NCI-H2227 (cell line): ENCODE data around the gene TMTC2.
A peak's percentile ranks its signal among the peaks of the same experiment; 100 is the strongest.
"Not testable (repeated sequence)": the region's sequence is repeated elsewhere in the genome, so short reads cannot be mapped to it uniquely, and the experiment has no call there.

ENCODE experiments used
- DNase-seq: peaks from one replicate; lab custom pipeline; 2025; ENCODE audit not compliant: unreplicated experiment; lab: John Stamatoyannopoulos, UW

Gene TMTC2

DNA sequence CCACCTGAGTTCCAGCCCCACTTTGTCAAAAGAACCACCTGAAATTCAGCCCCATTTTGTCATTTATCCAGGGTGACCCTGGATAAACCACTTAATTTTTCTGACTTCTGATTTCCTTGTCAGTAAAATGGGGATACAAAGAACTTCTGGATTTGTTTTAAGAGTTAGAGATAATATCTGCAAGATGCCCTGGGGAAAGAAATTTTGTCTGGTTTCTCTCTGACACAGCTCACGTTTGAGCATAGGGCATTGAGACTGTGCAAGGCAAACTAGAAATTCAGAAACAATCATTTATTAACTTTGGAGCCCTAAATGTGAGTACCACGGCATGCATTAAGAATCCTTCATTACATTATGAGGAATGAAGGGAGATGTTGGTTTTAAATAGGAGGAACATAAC, 37.2 kb downstream of the TMTC2 start:
- DNase-seq = no peak

DNA sequence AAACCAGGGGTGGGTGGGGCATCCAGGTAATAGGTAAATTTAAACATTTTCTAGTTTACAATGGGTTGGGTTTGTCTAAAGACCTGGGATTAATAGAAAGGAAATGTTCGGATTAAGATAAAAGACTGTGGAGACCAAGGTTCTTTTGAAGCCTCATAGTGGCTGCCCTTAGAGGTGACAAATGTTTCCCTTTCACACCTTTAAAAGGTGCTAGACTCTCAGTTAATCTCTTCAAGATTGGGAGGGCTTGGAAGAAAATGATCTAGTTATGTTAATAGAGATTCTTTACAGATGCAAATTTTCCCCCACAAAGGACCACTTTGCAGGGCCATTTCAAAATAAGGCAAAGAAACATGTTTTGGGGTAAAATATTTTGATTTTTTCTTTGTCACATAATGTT, 39.0 kb downstream of the TMTC2 start:
- DNase-seq = no peak

DNA sequence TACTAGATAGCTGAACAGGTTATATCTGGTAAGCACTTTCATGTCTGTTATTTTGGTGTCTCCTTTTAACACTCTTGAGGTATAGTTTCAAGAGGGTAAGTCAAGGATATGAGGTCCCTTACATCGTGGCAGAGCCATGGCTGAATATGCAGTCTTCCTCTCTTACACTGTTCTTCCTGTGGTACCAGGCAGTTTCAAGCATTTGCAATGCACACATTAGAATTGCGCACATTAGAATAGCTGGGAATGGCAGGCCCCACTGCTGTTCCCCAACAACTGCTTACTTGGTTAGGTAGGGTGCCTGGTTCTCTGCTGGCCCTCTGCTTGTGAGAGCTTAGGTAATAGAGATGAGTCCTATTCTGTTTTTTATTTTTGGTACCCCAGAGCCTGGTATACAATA, 41.2 kb downstream of the TMTC2 start:
- no peak for DNase-seq

DNA sequence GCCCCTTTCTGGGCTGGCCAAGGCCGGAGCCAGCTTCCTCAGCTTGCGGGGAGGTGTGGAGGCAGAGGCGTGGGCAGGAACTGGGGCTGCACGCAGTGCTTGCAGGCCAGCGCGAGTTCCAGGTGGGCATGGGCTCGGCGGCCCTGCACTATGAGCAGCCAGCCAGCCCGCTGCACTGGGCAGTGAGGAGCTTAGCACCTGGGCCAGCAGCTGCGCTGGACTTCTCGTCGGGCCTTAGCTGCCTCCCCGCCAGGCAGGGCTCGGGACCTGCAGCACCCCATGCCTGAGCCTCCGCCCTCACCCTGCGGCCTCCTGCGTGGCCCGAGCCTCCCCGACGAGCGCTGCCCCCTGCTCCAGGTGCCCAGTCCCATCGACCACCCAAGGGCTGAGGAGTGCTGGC, 42.0 kb downstream of the TMTC2 start:
- no peak for DNase-seq

DNA sequence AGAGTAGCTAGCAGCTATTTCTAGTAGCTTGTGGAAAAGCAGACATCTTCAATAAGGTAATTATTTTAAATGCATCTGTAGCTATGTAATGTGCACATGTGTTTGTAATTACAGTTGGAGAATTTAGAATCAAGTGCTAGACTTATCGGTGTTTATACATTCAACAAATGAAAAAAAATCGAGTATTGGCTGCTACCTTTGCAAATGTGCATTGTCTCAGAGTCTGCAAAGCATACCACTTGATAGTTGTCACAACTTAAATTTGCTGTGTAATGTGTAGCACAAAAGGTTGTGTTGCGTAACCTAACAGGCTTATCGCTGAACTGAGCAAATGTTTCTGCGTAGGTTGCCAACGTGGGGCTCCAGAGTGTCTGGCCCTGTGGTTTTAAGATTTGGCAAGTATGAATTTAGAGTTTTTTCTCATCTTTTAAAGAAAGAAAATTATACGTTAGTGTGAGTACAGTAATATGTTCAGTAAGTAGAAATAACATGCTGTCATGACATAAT, 44.3 kb downstream of the TMTC2 start:
- DNase-seq = peak; percentile 80

DNA sequence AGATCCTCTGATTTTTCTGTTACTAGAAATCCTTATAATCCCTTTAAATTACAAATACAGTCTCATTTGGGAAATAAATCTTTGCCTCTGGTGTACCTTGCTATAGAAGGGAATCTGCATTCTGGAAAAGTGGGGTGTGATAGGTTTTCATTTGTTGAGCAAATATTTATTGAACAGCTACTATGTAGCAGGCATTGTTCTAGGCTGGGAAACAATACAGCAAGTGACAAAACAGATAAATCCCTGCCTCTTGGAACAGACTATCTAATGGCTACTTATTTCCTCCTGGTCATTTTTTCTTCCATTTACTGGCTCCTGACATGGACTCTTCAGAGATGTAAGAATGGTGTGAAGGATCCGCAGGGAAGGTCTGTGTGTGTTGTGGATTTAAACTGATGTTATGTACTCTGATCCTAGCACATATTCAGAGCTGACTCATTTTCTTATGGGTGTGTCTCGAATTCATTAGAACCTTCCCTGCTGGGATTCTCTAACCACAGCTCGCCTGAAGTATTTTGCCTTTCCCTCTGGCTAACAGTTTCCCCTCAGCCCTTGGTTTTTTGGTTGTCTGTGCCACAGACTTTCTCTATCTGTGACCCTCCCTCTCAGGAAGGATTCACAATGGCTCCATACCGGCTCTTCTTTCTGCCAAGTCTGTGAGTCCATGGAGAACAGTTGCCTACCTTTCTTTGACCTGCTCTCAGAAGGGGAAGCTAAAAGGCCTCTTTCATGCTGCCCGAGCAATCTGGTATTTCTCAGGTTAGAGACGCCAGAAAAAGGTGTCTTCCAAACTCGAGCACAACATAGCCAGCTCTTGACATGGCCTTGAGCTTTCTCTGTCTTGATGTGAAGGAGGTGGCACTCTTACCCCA, 53.7 kb downstream of the TMTC2 start:
- DNase-seq = no peak

DNA sequence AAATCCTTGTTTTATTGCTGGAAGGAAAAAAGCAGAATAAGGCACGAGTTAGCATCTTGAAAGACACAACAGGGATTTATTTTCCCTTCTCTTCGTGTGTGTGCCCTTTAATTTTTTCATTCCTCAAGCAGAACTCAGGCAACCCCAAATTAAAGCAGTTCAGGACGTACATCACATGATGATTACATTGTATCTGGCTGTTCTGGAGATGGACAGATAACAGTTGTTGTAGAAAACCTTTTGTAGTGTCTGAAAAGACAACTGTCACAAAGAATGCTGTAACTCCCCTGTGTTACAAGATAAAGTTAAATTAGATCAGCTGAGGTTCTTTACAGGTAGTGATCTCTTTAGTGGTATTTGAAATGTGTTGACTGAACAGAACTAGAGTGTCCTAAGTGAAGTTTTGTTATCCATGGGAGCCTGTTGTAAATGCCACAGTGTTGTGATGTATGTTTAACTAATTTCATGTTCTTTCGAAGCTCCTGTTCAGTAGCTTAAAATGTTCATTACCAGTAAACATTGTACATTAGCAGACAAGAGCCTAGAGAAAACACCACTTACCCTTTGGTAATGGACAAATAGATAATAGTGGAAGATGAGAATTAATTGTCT, 58.5 kb downstream of the TMTC2 start:
- DNase-seq = peak; percentile 15

DNA sequence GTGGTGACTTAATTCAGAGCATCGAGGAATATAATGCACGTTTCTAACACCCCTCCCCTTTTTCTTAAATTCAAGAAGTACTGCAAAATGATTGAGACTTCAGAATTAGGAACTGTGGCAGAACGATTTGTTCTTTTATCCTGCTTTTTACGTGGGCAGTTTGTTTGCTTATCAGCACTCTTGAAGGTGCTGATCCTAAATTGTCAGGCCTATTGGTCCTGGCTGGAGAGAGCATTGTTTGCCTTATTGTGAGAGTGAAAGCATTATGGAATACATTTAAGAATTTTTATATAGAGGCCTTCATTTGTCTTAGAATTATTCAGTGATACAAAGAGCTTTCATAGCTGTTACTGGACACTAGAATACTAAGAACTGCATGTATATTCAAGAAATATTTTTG, 59.1 kb downstream of the TMTC2 start:
- no peak for DNase-seq

DNA sequence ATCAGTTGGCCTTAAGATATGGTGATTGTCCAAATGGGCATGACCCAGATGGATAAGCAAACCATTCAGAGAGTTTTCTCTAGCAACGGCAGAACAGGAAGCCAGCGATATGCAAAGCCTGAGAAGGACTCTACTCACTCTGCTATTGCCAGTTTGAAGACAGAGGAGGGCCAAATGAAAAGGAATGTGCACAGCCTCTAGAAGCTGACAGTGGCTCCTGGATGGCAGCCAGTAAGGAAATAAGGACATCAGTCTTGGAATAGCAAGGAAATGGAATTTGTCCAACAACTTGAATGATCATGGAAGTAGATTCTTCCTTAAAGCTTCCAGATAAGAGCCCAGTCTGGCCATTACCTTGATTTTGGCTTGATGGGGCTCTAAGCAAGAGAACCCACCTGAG, 60.0 kb downstream of the TMTC2 start:
- no peak for DNase-seq

DNA sequence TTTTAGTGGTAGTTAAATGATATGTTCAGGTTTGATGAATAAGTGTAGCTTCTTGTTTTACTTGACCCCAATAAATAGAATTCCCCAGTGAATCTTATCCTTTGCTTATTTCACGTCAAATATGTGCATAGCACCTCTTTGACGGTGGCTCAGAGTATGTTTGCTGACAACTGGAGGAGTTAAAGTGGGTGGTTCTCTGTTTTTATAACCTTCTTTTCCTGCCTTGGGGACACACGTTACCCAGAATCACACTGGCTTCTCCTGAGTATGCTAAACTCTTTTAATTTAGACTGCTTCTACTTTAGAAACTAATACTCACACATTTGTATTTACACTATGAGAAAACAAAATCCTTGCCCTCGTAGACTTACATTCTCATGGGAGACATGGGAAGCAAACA, 62.3 kb downstream of the TMTC2 start:
- no peak for DNase-seq

DNA sequence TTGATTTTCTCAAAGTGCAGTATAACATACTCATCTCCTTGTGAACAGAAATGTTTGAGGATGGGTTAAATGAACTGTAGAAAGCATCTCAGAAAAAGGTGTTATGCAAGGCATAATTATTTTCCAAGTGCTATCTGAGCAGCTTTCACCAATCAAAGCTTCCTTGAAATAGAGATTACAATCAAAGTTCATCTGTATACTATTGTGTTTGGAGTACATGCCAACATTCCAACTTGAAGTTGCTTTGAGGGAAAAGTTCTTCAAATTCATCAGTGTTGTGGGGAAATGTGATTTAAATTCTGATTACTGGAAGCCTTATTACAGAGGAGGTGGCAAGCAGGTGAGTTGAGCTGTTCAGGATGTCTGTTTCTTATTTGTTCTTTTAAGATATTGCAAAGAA, 68.2 kb downstream of the TMTC2 start:
- DNase-seq = no peak

DNA sequence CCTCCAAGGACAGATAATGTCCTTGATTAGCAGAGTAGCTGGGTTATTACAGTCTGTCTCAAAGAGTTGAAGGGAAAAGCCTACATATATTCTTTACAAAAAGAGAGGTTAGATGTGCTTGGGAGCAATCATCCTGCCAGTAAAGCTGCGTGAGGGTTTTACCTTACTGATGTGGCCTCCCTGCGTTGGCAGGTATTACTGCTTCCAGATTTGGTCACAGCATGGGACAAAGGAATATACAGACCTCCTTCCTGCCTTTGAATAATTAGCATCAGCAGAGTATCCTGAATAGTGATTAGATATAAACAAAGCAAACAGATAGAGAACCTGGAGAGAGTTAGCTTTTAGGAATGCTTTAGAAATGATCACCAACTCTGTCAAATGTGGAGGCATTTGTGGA, 69.6 kb downstream of the TMTC2 start:
- no peak for DNase-seq

DNA sequence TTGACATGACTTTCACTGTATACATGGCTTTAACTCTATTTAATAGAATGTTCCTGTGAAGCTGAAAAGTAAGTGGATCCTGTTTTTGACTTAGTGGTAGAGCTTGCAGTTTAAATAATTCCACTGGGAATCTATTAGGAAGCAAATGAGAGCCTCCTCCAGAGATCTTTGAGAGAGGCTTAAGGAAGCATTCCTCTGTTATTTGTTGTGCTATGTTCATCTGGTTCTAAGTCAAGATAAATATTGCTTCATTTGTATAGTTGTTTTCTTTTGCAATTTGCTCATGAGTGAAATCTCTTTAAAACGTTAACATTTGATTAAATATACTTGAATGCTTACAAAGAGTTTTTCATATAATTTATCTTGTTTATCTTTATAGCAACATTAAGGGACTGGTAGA, 70.4 kb downstream of the TMTC2 start:
- no peak for DNase-seq

DNA sequence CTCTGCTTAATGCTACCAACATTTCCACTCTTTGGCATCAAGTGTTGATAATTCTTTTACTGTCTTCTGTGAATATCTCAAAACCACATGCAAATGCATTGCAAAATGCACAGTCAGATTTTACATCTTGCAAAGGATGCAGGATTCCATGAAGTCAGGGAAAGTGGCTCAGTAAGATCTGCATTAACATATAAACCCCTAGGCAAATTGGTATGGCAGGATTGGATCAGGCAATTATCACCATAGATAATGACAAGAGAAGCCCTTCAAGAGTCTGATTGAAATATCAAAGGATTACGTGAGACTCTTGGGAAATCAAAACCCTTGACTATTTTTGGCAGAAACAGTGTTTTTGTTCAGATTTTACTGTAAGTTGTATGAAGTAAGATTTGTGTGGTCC, 71.0 kb downstream of the TMTC2 start:
- no peak for DNase-seq

DNA sequence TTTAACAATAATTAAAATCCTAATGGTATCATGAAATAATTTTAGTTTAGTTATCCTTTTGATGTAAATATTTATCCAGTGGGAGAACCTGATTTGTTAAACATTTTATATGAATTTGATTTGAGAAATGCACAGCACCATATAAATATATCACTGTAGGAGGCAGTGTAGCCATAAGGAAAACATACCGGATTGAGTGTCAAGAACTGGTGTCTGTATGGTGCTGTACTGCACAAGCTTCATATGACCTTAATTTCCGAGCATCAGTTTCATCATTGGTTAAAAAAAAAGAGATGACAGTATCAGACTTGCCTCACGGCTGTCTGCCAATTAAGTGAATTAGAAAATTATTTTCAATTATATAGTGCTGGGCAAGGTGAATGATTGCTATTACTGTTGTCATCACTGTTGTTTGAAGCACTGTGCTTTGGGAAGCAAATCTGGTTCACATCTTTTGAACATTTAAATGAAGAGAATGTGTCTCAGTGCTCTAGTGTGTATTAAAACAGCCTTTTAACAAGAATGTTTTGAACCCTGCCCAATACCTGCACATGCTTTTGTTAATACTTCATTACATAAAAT, 72.1 kb downstream of the TMTC2 start:
- DNase-seq = peak; percentile 52

DNA sequence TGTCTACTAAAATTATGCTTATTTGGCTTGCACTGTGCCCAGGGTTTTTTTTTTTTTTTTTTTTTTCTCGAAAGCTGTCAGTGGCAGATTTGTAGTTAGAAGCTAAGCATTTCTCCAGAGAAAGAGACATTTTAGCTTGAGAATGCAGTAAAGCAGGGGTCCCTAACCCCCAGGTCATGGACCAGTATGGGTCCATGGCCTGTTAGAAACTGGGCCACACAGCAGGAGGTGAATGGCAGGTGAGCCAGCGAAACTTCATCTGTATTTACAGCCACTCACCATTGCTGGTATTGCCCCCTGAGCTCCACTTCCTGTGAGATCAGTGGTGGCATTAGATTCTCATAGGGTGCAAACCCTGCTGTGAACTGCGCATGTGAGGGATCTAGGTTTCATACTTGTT, 73.7 kb downstream of the TMTC2 start:
- no peak for DNase-seq

DNA sequence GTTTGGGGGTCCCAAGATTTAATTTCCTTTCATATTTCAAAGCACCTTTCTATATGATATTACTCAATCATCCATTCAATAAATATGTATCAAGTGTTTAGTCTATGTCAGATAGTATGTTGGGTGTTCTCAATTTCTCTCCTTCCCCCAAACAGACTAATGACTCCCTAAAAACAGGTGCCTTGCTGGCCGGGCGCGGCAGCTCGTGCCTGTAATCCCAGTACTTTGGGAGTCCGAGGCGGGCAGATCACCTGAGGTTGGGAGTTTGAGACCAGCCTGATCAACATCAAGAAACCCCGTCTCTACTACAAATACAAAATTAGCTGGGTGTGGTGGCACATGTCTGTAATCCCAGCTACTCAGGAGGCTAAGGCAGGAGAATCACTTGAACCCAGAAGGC, 78.5 kb downstream of the TMTC2 start:
- DNase-seq = not testable (repeated sequence)

DNA sequence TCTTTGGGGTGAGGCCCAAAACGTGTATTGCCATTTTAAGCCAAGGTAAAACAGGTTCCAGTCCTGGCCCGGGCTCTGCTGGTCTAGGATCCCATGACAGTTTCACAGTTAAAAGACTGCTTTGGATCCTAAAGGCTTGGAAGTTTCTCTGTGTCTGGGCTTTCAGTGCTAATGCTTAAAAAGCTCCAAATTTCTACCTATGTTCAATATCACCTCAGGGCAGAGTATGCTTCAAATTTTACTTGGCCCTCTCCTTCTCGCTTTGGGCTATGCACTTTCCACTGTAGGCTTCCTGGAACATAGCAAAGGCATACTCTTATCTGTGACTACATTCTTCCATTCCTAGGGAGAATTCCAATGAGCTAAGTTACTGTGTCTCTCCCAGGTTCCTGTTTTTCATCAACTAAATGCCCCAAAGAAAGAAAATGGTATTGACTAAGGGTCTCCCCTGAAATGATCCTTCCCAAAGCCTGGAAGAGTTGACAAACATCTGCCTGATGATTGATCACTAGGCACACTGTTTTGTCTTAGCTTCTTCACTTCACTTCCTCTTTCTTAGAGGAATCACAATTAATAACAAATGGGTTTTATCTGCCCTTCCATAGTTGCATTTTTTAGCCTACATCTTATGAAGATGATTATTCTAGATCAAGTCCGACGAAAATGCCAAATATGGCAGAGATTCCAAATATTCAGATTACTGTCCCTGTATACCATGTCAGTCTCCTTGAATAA, 79.4 kb downstream of the TMTC2 start:
- DNase-seq = no peak

DNA sequence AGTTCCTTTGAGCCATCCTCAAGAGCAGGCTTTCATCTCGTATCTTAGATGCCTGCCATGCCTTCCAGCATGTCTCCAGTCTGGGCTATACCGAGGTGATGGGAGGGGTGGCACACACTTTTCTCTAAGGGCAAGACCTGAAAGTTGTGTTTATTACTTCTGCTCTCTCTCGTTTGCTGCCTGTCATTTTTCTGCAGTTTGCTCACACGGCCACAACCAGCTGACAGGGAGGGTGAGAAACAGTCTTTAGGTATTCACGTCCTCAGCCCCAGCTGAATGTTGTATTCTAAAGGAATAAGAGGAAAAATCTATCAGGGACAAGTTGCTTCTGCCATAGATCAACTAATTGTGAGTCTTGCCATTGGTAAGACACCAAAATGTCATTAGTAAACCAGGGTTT, 88.0 kb downstream of the TMTC2 start:
- DNase-seq = no peak

DNA sequence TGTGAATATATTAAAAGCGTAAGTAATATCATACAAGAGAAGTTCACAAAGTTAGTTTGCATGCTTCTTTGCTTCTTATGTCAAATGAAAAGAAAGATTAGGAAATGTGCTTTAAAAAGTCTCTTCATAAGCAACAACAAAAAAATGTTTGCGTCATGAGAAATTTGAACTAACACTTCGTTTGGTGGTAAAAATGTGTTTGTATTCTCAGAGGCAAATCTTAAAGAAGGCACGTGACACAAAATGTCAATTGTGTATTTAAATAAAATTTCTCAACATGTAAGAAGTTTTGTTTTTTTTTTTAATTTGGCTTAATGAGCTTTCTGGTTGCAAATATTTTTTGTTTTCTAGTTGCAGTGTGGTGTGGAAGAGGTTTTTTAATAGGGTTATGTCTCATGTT, 93.8 kb downstream of the TMTC2 start:
- no peak for DNase-seq

DNA sequence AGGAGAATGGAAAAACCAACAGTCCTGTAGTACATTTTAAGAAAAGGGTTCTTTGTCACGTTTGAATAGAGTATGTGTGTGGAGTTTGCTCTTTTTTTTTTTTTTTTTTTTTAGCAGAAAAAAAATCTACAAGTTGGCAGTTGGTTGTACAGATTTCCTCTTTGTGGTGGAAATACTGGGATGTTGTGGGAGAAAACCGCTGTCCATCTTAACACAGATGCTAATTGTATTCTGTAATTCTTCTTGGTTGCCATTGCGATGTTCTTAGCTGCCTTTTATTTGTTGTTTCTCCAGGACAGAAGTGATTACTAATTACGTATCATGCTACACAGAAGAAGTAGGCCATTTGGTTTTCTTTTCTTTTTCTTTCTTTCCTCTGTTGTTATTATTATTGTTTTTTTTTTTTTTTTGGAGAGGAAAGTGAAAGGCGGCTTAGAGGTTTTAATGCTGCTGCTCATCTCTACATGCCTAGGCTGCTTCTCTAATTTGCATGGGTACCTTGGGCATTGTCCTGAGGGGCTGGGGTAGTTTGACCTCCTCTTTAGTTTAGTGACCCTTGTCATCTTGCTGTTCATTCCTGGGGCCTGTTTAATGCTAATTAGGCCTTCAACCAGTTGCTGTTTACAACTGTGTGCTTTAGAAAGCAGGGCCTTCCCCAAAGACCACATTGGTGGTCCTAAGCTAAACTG, 94.7 kb downstream of the TMTC2 start:
- no peak for DNase-seq
